ENCODE measurements around the gene LOXHD1.

Gene LOXHD1

GRCh38 chr18:46481048-46481846 is 175.8 kb downstream of the LOXHD1 start:
- peak; percentile 12 to 36 (median 15) for DNase-seq (ENCODE audit: low read depth in 3 of 3)

GRCh38 chr18:46480226-46480625 is 176.8 kb downstream of the LOXHD1 start:
- no peak for DNase-seq (ENCODE audit: low read depth in 3 of 3)

DNA sequence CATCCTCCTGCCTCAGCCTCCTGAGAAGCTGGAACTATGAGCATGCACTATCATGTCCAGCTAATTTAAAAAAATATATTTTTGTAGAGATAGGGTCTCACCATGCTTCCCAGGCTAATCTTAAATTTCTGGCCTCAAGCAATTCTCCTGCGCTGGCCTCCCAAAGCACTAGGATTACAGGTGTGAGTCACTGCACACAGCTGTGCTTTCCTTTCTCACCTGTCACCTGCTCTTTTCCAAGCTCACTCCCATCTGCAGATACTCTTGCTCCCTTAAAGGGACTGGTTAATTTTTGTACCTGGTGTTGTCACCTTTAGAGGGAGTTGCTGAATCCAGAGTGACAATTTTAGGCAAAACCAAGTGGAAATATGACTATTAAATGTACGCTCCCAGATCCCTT is 178.2 kb downstream of the LOXHD1 start:
- no peak for DNase-seq (ENCODE audit: low read depth in 3 of 3)

DNA sequence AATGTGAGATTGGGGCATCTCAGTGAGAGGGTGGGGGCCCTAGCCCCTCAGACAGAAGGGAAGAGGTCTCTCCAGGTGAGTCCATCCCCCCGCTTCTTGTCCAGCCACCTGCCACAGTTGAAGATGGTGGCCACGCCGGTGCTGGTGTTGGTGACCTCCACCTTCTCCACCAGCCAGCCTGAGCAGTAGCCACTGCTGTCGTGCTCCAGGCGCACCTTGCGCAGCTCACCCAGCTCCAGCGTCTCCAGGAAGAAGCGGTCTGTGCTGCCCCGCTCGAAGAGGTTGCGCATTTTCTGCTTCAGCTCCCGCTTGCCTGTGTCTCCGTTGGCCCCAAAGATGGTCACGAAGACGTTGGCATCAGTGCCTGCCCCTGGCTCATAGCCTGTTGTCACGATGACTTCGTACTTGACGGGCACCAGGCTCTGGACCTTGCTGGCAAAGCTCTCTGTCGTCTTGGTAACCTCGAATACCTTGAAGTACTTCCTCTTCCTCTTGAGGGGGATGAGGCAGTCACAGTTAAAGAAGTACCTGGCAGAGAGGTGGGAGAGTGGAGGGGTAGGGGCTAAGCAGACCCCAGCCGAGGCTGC is 179.5 kb downstream of the LOXHD1 start:
- no peak for DNase-seq (ENCODE audit: low read depth in 3 of 3)

- DNase-seq (ENCODE audit: low read depth in 3 of 3): no peak
Observed at GRCh38 chr18:46475390-46475752, 181.6 kb downstream of the LOXHD1 start.

DNA sequence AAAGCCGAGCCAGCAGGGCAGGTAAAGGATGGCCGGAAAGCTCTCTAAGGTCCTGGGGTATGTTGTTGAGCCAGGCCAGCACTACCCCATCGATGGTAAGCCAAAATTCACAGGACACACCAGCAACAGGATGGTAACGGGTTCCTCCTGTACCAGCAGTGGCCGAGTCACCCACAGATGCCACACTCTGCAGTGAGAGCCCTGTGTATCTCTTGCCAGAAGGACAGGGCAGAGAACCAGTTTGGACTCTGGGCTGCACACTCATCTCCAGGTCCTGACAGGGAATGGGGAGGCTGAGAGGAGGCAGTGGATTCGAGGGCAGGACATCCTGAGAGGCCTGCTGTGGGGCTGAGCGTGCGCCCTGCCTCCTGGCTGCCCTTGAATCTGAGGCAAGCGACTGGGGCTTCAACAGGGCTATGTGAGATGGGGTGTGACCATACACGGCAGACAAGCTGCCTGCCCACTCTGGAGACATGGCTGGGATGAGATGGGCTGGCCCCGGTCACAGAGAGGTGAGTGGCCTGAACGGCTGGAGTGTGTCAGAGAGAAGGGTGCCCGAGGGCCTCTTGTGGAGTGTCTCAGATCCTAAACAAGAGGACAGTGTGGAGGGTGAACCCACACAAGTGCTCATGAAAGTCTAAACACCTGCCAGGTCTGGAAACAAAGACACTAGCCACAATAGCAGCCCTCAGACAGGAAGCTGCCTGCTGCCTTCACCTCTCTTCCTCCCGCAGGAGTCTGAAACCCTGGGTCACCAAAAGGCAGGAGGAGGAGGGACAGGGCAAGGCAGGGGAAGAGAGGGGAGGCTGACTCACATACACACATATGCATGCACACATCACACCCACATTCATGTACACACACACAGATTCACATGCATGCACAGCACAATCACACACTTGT is 182.3 kb downstream of the LOXHD1 start:
- DNase-seq (ENCODE audit: low read depth in 3 of 3): no peak

- DNase-seq (ENCODE audit: low read depth in 3 of 3): no peak
Observed at GRCh38 chr18:46471809-46472498, 185.1 kb downstream of the LOXHD1 start.

DNA sequence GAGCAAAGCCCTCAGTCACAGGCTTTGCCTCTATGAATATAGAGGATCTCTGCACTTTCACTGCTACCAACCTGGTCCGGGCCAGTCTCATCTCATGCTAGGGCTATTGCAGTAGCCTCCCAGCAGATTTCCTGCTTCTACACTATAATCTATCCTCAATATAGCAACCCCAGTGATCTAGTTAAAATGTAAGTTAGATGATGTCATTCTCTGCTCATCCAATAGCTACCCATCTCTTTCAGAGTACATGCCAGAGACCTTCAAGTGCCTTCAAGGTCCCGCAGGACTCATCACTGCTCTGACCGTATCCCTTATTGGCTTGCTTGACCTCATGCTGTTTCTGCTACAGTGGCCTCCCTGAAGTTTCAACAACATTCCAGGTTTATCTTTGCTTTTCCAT is 186.3 kb downstream of the LOXHD1 start:
- no peak for DNase-seq (ENCODE audit: low read depth in 3 of 3)

DNA sequence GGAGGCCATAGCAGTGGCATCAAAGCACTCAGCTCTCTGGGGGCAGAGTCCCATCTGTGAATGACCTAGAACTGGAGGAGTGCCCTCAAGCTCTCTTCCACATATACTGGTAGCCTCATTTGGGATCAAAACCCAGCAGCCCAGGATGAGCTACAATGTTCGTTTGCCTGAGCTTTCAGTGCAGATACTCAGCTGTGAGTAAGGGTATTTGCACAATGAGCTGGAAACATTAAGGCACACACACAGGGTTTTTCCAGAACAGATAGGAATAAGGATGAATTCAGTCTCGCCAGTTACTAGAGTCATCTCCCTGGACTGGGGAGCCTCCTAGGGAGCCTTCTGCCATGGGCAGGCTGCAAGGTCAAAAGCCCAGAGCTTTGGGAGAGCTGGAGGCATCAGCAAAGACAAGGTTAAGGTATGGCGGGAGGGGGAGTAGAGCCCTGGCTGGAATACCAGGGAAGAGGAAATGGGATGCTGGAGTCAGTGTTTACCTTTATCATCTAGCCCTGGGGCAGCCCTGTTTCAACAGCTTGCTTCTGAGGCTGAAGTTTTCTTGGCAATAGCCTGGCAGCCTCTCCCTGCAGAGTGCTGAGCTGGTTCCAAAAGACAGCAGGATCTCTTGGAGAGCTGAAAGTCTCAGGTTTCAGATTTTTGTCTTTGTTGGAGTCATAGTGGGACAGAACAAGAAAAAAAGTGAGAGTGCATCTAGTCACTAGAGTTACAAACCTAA is 187.7 kb downstream of the LOXHD1 start:
- no peak for DNase-seq (ENCODE audit: low read depth in 3 of 3)

- no peak for DNase-seq (ENCODE audit: low read depth in 3 of 3)
Observed at GRCh38 chr18:46468426-46469180, 188.4 kb downstream of the LOXHD1 start.

- DNase-seq (ENCODE audit: low read depth in 3 of 3): no peak
Observed at GRCh38 chr18:46466234-46467160, 190.5 kb downstream of the LOXHD1 start.

GRCh38 chr18:46464926-46465655 is 191.9 kb downstream of the LOXHD1 start:
- no peak for DNase-seq (ENCODE audit: low read depth in 3 of 3)

- no peak for DNase-seq (ENCODE audit: low read depth in 3 of 3)
Observed at GRCh38 chr18:46462523-46462922, 194.5 kb downstream of the LOXHD1 start.

DNA sequence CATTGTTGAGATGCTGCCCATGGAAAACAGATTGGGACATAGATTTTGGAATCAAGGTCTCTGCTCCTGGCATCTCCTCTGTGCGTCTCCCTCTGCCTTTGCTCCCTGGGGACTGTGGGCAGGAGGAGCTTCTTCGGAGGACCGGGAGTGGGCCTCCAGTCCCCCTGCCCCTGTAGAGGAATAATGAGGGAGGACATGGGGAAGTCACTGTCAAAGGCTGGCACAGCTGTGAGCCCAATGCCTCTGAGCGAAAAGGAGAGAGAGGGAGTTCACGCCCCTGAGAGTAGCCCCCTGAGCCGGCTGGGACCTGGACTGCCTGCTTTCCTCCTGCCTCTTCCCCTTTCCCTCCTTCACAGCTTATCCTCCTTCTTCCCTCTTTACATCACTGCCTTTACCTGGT is 195.0 kb downstream of the LOXHD1 start:
- DNase-seq (ENCODE audit: low read depth in 3 of 3): no peak

GRCh38 chr18:46460754-46461153 is 196.3 kb downstream of the LOXHD1 start:
- no peak for DNase-seq (ENCODE audit: low read depth in 3 of 3)

- DNase-seq (ENCODE audit: low read depth in 3 of 3): no peak
Observed at GRCh38 chr18:46459789-46460455, 197.1 kb downstream of the LOXHD1 start.

DNA sequence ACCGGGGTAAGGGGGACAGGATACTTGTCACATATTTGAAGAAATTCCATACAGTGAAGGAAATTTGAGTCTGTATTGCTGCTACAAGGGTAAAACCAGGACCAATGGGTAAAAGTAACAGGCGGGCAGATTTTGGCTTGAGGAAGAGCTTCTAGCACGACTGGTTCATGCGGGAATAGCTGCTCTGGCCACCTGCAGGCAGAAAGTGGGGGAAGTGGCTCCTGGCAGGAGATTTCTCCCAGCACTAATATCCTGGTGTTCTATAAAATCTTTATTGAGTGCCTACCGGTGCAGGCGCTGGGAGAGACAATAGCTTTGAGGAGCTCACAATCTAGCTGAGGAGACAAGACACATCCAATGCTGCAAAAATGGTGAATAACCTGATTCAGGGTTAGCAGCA is 198.5 kb downstream of the LOXHD1 start:
- no peak for DNase-seq (ENCODE audit: low read depth in 3 of 3)

DNA sequence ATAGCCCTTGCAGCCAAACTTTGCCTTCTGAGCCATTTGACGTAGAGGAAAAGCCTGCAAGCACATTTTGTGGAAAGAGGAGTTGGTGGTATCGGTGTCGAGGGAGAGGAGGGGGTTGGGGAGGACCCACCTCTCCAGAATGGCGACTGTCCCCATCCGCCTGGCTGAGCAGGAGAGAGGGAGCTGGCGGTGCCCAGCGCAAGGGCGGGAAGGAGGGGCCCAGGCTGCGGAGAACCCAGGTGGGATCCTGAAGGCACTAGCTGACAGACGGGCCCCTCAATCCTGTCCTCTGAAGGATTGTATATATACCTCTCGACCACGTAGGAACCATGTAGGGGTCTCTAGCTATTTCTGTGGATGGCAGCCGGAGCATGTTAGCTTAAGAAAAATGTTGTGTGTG is 200.3 kb downstream of the LOXHD1 start:
- DNase-seq (ENCODE audit: low read depth in 3 of 3): no peak

Measured in stimulated activated CD4-positive, alpha-beta T cell treated with anti-CD3 and anti-CD28 coated beads, TNF-alpha, amount 100 ng/mL, for 48 hours (primary cell).